Stimulated activated effector memory CD8-positive, alpha-beta T cell treated with anti-CD3 and anti-CD28 coated beads, Interleukin-12 subunit alpha, Interleukin-12 subunit beta, amount 100 ng/mL, for 72 hours (primary cell): ENCODE measurements around the gene TTBK2.

Experiments
- ATAC-seq: fragments of 150-1000 bp; cut with Tn5 transposase; 2 replicates; pipeline ENCODE4 v1.10.0; 2021
- DNase-seq, 2 donors: peaks; one replicate each; pipeline ENCODE4 v3.0.0; 2021 to 2022; ENCODE audit warnings: low spot score in 2 of 2
- H3K27ac Mint-ChIP-seq: one replicate; pipeline ENCODE4 v1.8.0; 2022; ENCODE audit warnings: mild to moderate bottlenecking, mixed read lengths
- H3K36me3 Mint-ChIP-seq: one replicate; pipeline ENCODE4 v1.8.0; 2022; ENCODE audit warnings: mild to moderate bottlenecking, mixed read lengths
- H3K4me1 Mint-ChIP-seq: one replicate; pipeline ENCODE4 v1.8.0; 2022; ENCODE audit warnings: mixed read lengths
- H3K4me3 Mint-ChIP-seq: one replicate; pipeline ENCODE4 v1.8.0; 2022; ENCODE audit warnings: mild to moderate bottlenecking, mixed read lengths
- H3K9me3 Mint-ChIP-seq: one replicate; pipeline ENCODE4 v1.8.0; 2022; ENCODE audit warnings: mixed read lengths

TTBK2 gene

DNA sequence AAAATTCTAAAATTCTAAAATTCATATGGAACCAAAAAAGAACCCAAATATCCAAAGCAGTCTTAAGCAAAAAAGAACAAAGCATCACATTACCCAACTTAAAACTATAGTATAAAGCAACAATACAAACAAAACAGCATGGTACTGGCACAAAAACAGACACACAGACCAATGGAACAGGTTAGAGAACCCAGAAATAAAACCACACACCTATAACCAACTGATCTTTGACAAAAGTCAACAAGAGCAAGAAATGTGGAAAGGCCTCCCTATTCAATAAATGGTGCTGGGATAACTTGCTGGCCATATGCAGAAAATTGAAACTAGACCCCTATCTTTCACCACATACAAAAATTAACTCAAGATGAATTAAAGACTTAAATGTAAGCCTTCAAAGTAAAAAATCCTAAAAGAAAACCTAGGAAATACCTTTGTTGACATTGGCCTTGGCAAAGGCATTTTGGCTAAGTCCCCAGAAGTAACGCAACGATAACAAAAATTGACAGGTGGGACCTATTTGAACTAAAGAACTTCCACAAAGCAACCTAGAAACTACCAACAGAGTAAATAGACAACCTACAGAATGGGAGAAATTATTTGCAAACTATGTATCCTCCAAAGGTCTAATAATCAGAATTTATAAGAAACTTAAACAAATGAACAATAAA is 56.9 kb downstream of the TTBK2 start:
- peaks cover 37% of the 10 kb centered on the region for H3K36me3 Mint-ChIP-seq
- H3K4me1 Mint-ChIP-seq, result peaks cover 10% of the 10 kb centered on the region
- no peak overlapping the region for H3K4me3 Mint-ChIP-seq
- no peaks in the 10 kb centered on the region for H3K9me3 Mint-ChIP-seq
- H3K27ac Mint-ChIP-seq, result no peak overlapping the region
- DNase-seq, result no peak
- ATAC-seq, result no peak

DNA sequence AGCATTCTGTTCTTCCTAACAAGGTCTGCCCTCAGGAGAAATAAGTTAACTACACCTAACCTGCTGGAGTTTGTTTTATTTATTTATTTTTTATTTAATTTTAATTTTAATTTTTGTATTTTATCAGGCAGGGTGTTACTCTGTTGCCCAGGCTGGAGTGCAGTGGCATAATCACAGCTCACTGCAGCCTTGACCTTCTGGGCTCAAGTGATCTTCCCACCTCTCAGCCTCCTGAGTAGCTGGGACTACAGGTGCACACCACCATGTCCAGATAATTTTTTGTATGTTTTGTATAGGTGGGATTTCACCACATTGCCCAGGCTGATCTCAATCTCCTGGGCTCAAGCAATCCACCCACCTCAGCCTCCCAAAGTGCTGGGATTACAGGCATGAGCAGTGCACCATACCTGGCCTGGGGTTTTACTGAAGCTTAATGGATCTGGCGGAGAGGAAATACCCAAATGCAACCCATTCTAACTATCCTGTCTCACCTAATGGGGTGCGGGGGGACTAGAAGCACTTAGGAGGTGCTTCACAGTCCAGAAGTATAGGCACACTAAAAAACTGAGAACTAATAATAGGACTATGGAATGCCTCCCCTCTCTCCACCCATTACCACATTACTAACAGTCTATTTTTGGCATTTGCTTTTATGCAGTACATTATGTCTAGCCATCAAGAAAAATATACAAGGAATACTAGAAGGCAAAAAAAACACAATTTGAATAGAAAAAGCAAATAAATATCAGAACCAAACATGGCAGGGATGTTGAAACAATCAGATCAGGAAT is 61.4 kb downstream of the TTBK2 start:
- no peak for ATAC-seq
- Mint-ChIP-seq H3K9me3 (no peaks in the 10 kb centered on the region), H3K4me1 (peaks cover 10% of the 10 kb centered on the region), H3K36me3 (peaks cover 31% of the 10 kb centered on the region), H3K4me3 (no peak overlapping the region), H3K27ac (no peak overlapping the region)
- DNase-seq, result no peak

DNA sequence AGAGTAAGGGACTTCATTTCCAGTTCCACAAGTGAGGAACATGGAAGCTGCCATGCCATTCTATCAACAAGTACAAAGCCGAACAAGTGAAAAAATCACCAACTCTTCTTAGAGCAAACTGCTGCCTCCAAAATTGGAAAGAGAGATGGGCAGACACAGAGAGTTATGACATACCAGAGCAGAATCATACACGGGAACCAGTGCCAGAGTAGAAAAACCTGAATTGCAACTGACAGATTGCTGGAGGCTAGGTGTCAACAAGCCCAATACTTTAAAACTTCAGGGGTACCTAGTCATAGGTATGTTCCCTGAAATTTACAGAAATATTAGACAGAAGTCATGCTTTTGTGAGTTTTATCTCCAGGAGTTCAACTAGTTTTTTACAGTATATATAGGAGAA is 62.0 kb downstream of the TTBK2 start:
- Mint-ChIP-seq H3K4me1 (peaks cover 10% of the 10 kb centered on the region), H3K4me3 (no peak overlapping the region), H3K9me3 (no peaks in the 10 kb centered on the region), H3K36me3 (peaks cover 28% of the 10 kb centered on the region), H3K27ac (no peak overlapping the region)
- ATAC-seq, result no peak
- DNase-seq, result no peak

DNA sequence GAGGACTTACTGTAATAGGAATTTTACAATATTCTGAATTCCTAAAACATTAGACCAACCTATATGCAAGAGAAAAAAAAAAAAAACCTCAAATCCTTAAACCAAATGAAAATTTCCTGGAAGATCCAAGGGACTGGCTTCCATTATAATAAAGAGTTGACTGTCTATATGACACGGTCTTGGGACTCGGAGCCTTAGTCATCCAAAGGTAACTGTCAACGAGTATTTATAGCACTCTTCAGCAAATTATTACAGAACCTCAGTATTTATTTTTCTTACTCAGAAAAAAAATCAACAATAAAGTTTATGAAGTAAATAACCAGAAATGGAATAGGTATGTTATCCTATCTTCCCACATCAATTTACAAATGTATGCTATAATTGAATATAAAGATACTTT is 66.0 kb downstream of the TTBK2 start:
- Mint-ChIP-seq H3K9me3 (no peaks in the 10 kb centered on the region), H3K36me3 (peaks cover 16% of the 10 kb centered on the region), H3K4me3 (no peak overlapping the region), H3K27ac (no peak overlapping the region), H3K4me1 (peaks cover 4% of the 10 kb centered on the region)
- ATAC-seq, result no peak
- DNase-seq, result no peak

DNA sequence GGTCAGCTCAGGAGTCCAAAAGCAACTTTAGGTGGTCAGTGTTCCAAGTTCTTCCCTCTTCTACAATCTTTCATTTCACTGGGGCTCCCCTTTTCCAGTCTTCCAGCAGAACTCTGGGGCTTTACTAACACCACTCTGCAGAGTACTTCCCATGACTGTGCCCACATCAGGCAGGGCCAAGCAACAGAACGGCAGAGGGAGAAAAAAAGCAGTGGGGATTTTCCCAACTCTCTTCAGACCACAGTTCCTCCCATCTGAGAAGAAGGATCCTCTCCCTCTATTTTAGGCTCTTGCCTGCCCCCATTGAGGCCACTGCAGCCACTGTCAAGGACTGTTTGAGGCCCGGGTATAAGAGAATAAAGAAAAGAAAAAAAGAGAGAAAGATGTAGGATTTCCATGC is 70.7 kb downstream of the TTBK2 start:
- H3K36me3 Mint-ChIP-seq, result peaks cover 7% of the 10 kb centered on the region
- H3K27ac Mint-ChIP-seq, result no peak overlapping the region
- ATAC-seq, result no peak
- DNase-seq, result no peak
- H3K4me1 Mint-ChIP-seq, result no peaks in the 10 kb centered on the region
- H3K4me3 Mint-ChIP-seq, result no peak overlapping the region
- no peaks in the 10 kb centered on the region for H3K9me3 Mint-ChIP-seq

DNA sequence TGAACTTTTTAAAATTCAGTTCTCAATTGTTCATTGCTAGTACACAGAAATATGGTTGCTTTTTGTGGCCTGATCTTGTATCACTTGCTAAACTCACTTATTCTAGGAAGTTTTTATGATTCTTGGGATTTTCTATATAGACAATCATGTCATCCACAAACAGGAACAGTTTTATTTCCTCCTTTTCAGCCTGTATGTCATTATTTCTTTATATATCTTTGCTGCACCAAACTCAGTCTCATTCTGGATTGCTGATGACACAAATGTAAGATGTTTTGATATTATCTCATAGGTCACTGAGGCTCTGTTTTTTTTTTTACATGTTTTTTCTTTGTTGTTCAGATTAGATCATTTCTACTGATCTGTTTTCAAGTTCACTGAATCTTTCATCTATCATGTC is 71.7 kb downstream of the TTBK2 start:
- Mint-ChIP-seq H3K36me3 (peaks cover 7% of the 10 kb centered on the region), H3K9me3 (no peaks in the 10 kb centered on the region), H3K27ac (no peak overlapping the region), H3K4me1 (no peaks in the 10 kb centered on the region), H3K4me3 (no peak overlapping the region)
- ATAC-seq (no peak), DNase-seq (no peak)

DNA sequence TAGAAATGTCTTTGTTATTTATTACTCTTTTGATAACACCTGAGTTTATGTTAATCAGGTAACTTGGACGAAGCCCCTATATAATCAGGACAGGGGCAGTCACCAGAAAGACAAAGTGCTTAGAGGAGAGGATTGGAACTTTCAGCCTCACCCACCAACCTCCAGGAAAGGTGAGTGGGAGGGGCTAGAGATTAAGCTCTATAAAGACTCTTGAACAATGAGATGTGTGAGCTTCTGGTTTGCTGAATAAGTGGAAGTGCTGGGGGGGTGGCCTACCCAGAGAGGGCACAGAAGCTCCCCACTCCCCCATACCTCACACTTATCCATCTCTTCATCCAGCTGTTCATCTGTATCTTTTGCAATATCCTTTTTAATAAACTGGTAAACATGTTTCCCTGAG is 73.9 kb downstream of the TTBK2 start:
- no peak for DNase-seq
- no peak for ATAC-seq
- Mint-ChIP-seq H3K4me1 (no peaks in the 10 kb centered on the region), H3K27ac (no peak overlapping the region), H3K4me3 (no peak overlapping the region), H3K9me3 (no peaks in the 10 kb centered on the region), H3K36me3 (no peaks in the 10 kb centered on the region)

DNA sequence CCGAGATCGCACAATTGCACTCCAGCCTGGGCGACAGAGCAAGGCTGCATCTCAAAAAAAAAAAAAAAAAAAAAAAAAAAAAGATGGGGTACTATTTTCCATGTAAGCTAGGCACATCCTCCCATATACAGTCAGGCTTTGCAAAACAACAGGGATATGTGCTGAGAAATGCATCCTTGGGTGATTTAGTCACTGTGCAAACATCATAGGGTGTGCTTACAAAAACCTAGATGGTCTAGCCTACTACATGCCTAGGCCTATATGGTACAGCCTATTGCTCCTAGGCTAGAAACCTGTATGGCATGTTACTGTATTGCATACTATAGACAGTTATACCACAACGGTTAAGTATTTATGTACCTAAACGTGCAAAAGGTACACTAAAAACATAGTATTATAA is 75.0 kb downstream of the TTBK2 start:
- ATAC-seq (no peak), DNase-seq (no peak)
- Mint-ChIP-seq H3K4me3 (no peak overlapping the region), H3K9me3 (no peaks in the 10 kb centered on the region), H3K4me1 (no peaks in the 10 kb centered on the region), H3K36me3 (no peaks in the 10 kb centered on the region), H3K27ac (no peak overlapping the region)

DNA sequence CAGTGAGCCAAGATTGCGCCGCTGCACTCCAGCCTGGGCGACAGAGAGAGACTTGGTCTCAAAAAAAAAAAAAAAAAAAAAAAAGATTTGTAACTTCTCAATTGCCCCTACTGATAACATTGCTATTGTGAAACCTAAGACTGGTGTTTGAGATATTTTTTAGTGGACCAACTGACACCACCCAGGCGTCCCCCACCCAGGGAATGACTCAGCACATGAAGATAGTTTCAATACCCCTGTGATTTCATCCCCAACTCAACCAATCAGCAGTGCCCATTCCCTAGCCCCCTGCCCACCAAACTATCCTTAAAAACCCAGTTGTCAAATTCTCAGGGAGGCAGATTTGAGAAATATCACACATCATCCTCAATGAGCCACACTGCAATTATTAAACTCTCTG is 76.9 kb downstream of the TTBK2 start:
- Mint-ChIP-seq H3K27ac (peak overlapping the region; percentile 26), H3K4me3 (no peak overlapping the region), H3K36me3 (no peaks in the 10 kb centered on the region), H3K9me3 (no peaks in the 10 kb centered on the region), H3K4me1 (no peaks in the 10 kb centered on the region)
- ATAC-seq, result no peak
- no peak for DNase-seq

DNA sequence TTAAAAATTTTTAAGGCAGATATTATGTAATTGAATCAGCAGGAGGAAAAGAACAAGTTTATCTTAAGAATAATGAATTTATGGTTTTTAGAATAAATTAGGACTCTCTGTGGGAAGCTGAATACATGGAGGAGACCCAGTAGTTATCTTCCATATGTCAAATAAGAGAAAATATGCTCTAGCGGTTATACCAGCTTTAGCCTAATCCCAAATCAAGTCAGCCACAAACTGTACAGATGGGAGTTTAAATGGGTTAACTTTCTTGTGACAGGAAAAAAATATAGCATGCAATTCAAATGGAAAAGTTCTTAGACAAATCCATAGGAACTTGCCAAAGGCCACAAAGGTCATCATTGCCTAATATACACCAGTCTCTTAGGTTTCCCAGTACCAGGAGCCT is 84.3 kb downstream of the TTBK2 start:
- DNase-seq (no peak), ATAC-seq (no peak)
- Mint-ChIP-seq H3K4me1 (no peaks in the 10 kb centered on the region), H3K27ac (no peak overlapping the region), H3K36me3 (no peaks in the 10 kb centered on the region), H3K4me3 (no peak overlapping the region), H3K9me3 (no peaks in the 10 kb centered on the region)

DNA sequence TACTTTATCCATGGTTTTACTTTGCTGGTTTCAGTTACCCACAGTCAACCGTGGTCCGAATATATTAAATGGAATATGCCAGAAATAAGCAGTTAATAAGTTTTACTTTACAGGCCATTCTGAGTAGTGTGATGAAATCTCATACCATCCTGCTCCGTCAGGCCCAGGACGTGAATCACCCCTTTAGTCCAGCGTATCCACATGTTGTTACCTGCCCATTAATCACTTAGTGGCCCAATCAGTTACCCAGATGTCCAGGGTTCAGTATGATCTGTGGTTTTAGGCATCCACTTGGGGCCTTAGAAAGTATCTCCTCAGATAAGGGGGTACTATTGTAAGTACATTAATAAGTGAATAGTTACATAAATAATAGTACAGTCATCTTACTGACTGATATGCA is 88.0 kb downstream of the TTBK2 start:
- peaks cover 19% of the 10 kb centered on the region for H3K36me3 Mint-ChIP-seq
- DNase-seq (no peak), ATAC-seq (no peak)
- H3K27ac Mint-ChIP-seq, result no peak overlapping the region
- no peaks in the 10 kb centered on the region for H3K9me3 Mint-ChIP-seq
- H3K4me1 Mint-ChIP-seq, result no peaks in the 10 kb centered on the region
- H3K4me3 Mint-ChIP-seq, result no peak overlapping the region

DNA sequence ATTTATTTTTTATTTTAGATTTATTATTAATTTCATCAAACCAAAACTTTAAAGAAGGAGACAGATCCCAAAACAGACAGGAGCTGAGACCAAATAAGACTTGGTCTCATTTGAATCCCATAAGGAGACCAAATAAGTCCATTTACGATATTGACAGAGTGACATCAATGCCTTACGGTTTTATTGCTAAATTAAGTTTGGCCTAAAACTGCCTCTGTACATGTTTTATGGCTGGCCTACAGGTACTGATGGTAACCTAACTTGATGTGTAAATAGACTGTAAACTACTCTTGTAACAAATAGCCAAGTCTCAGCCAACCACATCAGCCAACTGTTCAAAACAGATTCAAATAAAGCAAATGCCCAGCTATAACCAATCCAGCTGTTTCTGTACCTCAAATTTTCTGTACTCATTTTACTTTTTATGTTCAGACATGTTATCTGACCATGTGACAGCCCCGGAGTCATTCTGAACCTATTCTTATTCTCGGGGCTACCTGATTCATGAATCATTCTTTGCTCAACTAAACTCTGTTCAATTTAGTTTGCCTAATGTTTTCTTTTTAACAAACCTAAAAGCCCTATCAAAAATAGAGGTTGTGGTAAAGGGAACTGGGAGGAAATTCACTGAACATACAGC is 94.2 kb downstream of the TTBK2 start:
- DNase-seq (no peak), ATAC-seq (peak; percentile 77)
- Mint-ChIP-seq H3K4me1 (no peaks in the 10 kb centered on the region), H3K4me3 (no peak overlapping the region), H3K9me3 (no peaks in the 10 kb centered on the region), H3K36me3 (peaks cover 29% of the 10 kb centered on the region), H3K27ac (peak overlapping the region; percentile 12)

DNA sequence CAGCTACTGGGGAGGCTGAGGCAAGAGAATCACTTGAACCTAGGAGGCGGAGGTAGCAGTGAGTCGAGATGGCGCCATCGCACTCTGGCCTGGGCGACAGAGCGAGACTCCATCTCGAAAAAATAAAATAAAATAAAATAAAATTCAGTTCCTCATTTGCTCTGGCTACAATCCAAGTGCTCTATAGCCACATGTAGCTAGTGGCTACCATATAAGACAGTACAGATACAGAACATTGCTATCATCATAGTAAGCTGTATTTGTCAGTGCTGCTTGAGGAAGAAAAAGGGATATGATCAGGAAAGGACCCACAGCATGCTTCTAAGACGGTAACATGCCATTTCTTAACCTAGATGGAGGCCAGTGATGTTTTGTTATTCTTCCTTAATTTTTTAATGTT is 95.0 kb downstream of the TTBK2 start:
- peaks cover 29% of the 10 kb centered on the region for H3K36me3 Mint-ChIP-seq
- no peak for ATAC-seq
- DNase-seq, result no peak

DNA sequence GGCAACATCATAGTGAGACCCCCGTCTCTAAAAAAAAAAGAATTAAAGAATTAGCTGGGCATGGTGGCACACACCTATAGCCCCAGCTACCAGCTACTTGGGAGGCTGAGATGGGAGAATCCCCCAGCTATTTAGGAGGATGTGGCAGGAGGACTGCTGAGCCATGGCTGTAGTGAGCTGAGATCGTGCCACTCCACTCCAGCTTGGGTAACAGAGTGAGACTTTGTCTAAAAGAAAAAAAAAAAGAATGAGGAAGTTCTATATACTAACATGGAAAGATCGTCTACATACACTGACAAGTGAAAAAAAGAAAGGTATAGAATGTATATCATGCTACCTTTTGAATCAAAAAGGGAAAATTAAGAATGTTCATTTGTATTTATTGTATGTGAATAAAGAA is 99.8 kb downstream of the TTBK2 start:
- Mint-ChIP-seq H3K27ac (no peak overlapping the region), H3K9me3 (no peaks in the 10 kb centered on the region), H3K4me1 (no peaks in the 10 kb centered on the region), H3K4me3 (no peak overlapping the region), H3K36me3 (peaks cover 9% of the 10 kb centered on the region)
- no peak for DNase-seq
- ATAC-seq, result no peak

More for the DNA sequence above, 95.0 kb downstream of the TTBK2 start:
- no peak overlapping the region for H3K4me3 Mint-ChIP-seq
- no peaks in the 10 kb centered on the region for H3K4me1 Mint-ChIP-seq
- no peaks in the 10 kb centered on the region for H3K9me3 Mint-ChIP-seq
- no peak overlapping the region for H3K27ac Mint-ChIP-seq

DNA sequence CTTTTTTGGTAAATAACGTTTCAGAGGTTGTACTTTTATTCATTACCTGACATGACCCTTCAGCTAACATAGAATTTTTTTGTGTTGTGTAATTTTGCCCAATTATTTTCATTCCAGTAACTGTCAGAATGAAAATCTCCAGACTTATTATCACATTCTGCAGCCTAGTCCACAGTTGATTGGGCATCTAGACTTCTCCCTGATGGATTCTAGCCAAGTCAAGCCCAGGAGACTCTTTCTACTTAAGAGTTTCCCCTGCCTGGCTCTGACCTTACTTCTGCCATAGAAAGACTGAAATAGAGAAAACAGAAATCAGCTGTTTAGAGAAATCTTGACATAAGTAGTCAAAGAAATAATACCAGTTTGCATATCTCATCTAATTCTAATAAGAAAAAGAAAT is 100.8 kb downstream of the TTBK2 start:
- H3K36me3 Mint-ChIP-seq, result peaks cover 1% of the 10 kb centered on the region
- H3K9me3 Mint-ChIP-seq, result no peaks in the 10 kb centered on the region
- DNase-seq (no peak), ATAC-seq (no peak)
- no peaks in the 10 kb centered on the region for H3K4me1 Mint-ChIP-seq
- no peak overlapping the region for H3K27ac Mint-ChIP-seq
- no peak overlapping the region for H3K4me3 Mint-ChIP-seq

DNA sequence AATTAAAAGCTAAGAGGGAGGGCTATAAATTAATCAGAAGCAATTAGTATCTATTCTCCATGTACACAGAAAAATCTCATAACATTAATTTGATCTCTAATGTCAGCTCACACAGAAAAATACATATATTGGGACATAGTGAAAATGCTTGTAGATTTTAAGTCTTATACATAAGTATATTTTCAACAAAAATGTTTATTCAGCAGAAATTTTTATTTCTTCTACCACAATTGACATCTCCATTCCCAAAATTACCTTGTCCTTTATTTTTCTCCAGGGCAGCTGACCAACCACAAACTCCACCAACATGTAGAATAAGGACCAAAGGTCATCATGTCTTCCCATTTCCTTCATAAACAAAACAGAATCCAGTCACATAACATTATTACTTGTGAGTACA is 109.1 kb downstream of the TTBK2 start:
- Mint-ChIP-seq H3K36me3 (peaks cover 5% of the 10 kb centered on the region), H3K9me3 (no peaks in the 10 kb centered on the region), H3K4me3 (no peak overlapping the region), H3K4me1 (no peaks in the 10 kb centered on the region), H3K27ac (no peak overlapping the region)
- DNase-seq, result no peak
- ATAC-seq, result no peak
